ENCODE data around the gene TRPC4.

Gene TRPC4

DNA sequence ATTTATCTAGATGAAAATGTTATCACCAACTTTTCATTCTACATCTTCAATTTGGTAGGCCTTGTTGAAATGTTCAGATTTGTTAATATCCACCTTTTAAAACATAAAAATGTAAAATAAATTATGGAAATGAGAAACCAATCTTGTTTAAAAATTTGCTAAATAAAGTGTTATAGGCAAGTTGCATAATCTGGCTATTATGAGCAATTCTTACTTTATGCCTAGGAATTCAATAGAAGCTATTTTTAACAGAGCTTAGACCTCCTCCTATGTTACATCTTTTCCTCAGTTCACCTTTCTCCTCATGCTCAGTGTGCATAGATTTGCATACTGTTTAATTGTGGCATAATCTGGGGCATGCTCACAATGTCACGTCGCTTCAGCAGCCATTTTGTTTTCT is 183.1 kb downstream of the TRPC4 start:
- Histone ChIP-seq H3K4me3 (no peak overlapping the region), H3K9me3 (no peaks in the 10 kb centered on the region), H3K27me3 (no peaks in the 10 kb centered on the region), H3K4me1 (peaks cover 0 to 10% (median 5%) of the 10 kb centered on the region in 4 donors), H3K27ac (no peak overlapping the region), H3K36me3 (no peaks in the 10 kb centered on the region)
- no peak for DNase-seq
- intact Hi-C loops (cut with DNase I; ENCODE audit: low total_unique reads) = no loop called here
- TF ChIP-seq, protein P1, sequence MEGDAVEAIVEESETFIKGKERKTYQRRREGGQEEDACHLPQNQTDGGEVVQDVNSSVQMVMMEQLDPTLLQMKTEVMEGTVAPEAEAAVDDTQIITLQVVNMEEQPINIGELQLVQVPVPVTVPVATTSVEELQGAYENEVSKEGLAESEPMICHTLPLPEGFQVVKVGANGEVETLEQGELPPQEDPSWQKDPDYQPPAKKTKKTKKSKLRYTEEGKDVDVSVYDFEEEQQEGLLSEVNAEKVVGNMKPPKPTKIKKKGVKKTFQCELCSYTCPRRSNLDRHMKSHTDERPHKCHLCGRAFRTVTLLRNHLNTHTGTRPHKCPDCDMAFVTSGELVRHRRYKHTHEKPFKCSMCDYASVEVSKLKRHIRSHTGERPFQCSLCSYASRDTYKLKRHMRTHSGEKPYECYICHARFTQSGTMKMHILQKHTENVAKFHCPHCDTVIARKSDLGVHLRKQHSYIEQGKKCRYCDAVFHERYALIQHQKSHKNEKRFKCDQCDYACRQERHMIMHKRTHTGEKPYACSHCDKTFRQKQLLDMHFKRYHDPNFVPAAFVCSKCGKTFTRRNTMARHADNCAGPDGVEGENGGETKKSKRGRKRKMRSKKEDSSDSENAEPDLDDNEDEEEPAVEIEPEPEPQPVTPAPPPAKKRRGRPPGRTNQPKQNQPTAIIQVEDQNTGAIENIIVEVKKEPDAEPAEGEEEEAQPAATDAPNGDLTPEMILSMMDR (IDR thresholded peaks at IDR 0.05) = no peak

DNA sequence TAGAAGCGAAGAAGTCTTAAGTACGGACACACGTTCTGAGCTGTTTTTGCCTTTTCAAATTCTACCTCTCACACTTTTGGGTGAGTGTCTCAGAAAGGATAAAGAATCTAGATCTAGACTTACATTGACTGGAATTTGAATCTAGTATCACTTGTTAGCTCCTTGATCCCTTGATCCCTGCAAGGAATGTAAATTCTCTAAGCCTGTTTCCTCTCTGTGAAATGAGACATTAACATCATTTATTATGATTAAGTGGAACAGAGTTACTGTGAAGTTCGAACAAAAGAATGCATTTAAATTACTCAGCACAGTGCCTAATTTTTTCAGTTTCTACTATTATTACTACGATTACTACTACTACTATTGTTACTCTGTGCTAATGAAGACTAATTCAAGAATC is 184.4 kb downstream of the TRPC4 start:
- peaks cover 0 to 21% (median 8%) of the 10 kb centered on the region in 4 donors for H3K4me1 ChIP-seq
- H3K4me3 ChIP-seq = no peak overlapping the region
- TF ChIP-seq, protein P1 (IDR thresholded peaks at IDR 0.05) = no peak
- no peaks in the 10 kb centered on the region for H3K27me3 ChIP-seq
- H3K36me3 ChIP-seq = no peaks in the 10 kb centered on the region
- DNase-seq = no peak
- no peaks in the 10 kb centered on the region for H3K9me3 ChIP-seq
- intact Hi-C loops (cut with DNase I; ENCODE audit: low total_unique reads) = no loop called here
- no peak overlapping the region for H3K27ac ChIP-seq

DNA sequence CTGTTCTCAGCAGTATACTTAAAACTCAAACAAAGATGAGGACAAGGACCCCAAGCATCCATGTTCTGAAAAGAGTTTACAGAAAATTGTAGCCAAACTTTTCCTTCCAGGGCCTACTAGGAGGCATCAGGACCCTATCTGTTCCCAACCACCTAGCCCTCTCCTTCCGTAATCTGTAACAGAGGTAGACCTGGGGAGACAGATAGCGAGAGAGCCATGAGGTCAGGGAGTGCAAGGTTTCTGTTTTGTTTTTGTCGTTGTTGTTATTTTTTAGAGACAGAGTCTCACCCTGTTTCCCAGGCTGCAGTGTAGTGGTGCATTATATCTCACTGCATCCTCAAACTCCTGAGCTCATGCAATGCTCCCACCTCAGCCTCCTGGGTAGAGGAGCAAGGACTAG is 187.1 kb downstream of the TRPC4 start:
- H3K27me3 ChIP-seq = no peaks in the 10 kb centered on the region
- H3K4me1 ChIP-seq = peaks cover 0 to 21% (median 8%) of the 10 kb centered on the region in 4 donors
- peak overlapping the region; percentile 63 to 77 for H3K27ac ChIP-seq
- H3K36me3 ChIP-seq = no peaks in the 10 kb centered on the region
- TF ChIP-seq, protein P1 (IDR thresholded peaks at IDR 0.05) = no peak
- DNase-seq = no peak
- H3K9me3 ChIP-seq = no peaks in the 10 kb centered on the region
- no peak overlapping the region for H3K4me3 ChIP-seq
- intact Hi-C loops (cut with DNase I; ENCODE audit: low total_unique reads) = no loop called here

DNA sequence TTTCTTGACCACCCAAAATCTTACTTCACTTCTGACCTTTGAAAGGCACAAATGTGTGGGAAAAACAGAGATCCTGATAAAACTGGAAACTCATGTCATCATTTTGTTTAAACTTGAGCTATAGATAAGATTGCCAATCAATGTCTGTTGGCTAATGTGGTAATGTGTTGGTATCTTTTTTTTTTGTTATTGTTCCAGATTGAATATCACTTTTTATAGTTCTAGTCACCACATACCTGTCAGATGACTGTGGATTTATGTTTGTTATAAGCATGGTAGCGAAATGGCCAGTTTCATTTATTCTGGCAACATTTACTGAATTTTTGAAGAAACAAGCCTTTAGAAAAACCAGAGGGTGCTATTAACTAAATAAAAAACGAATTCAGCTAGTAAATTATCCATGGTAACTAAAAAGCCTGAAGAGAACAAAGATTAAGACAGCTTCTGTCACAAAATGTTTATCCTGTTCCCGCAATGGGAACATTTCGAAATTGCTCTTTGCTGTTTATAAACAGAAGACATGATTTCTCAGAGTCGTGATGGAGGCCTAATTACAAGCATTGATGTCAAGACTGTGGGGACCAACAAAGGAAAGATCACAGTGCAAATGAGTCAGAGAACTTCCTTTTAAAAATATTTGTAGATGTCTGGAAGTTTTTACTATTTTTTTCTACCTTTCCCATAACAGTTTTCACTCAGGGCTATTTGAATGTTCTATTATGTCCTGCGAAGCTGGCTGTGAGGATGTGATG is 188.1 kb downstream of the TRPC4 start:
- DNase-seq = no peak
- H3K4me1 ChIP-seq = peaks cover 0 to 21% (median 8%) of the 10 kb centered on the region in 4 donors
- H3K27me3 ChIP-seq = no peaks in the 10 kb centered on the region
- no peaks in the 10 kb centered on the region for H3K9me3 ChIP-seq
- intact Hi-C loops (cut with DNase I; ENCODE audit: low total_unique reads) = no loop called here
- peak overlapping the region in 1 of 2 donors; percentile 2 for H3K4me3 ChIP-seq
- TF ChIP-seq, protein P1 (IDR thresholded peaks at IDR 0.05) = no peak
- no peaks in the 10 kb centered on the region for H3K36me3 ChIP-seq
- H3K27ac ChIP-seq = peak overlapping the region; percentile 63 to 77

DNA sequence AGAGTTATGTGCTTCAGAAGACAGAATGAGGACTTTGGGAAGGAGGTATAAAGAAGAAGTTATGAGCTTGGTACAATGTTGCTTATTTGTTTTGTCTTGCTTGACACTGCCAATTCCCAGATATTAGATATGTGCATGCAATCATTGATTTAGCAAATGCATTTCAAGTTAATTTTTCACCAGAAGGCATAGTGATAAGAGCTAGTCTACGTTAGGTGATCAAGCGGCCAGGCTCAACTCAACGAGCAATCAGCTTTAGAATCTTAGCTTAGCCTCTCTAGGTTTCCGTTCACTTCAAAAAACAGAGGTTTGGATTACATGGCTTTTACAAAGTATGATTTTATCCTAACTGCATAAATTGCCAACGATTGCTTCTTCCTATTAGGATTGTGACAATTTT is 189.4 kb downstream of the TRPC4 start:
- TF ChIP-seq, protein P1 (IDR thresholded peaks at IDR 0.05) = no peak
- Histone ChIP-seq H3K9me3 (no peaks in the 10 kb centered on the region), H3K4me1 (peaks cover 0 to 21% (median 8%) of the 10 kb centered on the region in 4 donors), H3K36me3 (no peaks in the 10 kb centered on the region), H3K4me3 (no peak overlapping the region), H3K27me3 (no peaks in the 10 kb centered on the region), H3K27ac (peak overlapping the region; percentile 63 to 77)
- no peak for DNase-seq
- intact Hi-C loops (cut with DNase I; ENCODE audit: low total_unique reads) = no loop called here
